Liver (tissue), 3 donors: ENCODE data around the gene SCAMP5.

Source experiments
- CTCF ChIP-seq: fragments of 150-350 bp; IDR thresholded peaks from 2 replicates; pipeline ENCODE4 v1.5.1; 2017; ENCODE audit warnings: improper control_type of control experiment, low read depth, low read length; ENCODE audit not compliant: missing input control
- EGR1 ChIP-seq, 2 donors: IDR thresholded peaks; 2 replicates each; pipeline ENCODE4 v1.6.1; 2016 to 2018; ENCODE audit warnings: antibody characterized with exemption in 2 of 2, low read depth in 2 of 2
- GABPA ChIP-seq, 2 donors: IDR thresholded peaks in 1 of 2; conservative IDR thresholded peaks in 1 of 2; 2 replicates each; pipeline ENCODE4 v1.6.1; 2016; ENCODE audit warnings: antibody characterized with exemption in 2 of 2, mild to moderate bottlenecking in 1 of 2, moderate library complexity in 1 of 2
- JUND ChIP-seq, 2 donors: IDR thresholded peaks; 2 replicates each; pipeline ENCODE4 v1.6.1; 2016; ENCODE audit warnings: antibody characterized with exemption in 2 of 2
- RAD21 ChIP-seq, 2 donors: IDR thresholded peaks; 2 replicates each; pipeline ENCODE4 v1.6.1; 2016; ENCODE audit warnings: antibody characterized with exemption in 2 of 2, mild to moderate bottlenecking in 2 of 2
- REST ChIP-seq: IDR thresholded peaks from 2 replicates; pipeline ENCODE4 v1.6.1; 2016; ENCODE audit warnings: antibody characterized with exemption, mild to moderate bottlenecking
- RXRA ChIP-seq, 2 donors: IDR thresholded peaks; 2 replicates each; pipeline ENCODE4 v1.6.1; 2017 to 2018; ENCODE audit warnings: antibody characterized with exemption in 2 of 2, mild to moderate bottlenecking in 1 of 2
- SP1 ChIP-seq: IDR thresholded peaks from 2 replicates; pipeline ENCODE4 v1.6.1; 2018; ENCODE audit warnings: antibody characterized with exemption, mild to moderate bottlenecking
- TAF1 ChIP-seq: conservative IDR thresholded peaks from 2 replicates; pipeline ENCODE4 v1.6.1; 2016; ENCODE audit warnings: antibody characterized with exemption, mild to moderate bottlenecking
- YY1 ChIP-seq: IDR thresholded peaks from 2 replicates; pipeline ENCODE4 v1.6.1; 2016; ENCODE audit warnings: antibody characterized with exemption, mild to moderate bottlenecking
- donor health status: healthy.
- donor health status: healthy.

- TF ChIP-seq CTCF = no peak
- TF ChIP-seq JUND (IDR thresholded peaks at IDR 0.05) = no peak
- no peak for TF ChIP-seq SP1
- no peak for TF ChIP-seq RAD21 (IDR thresholded peaks at IDR 0.05)
- TF ChIP-seq REST = no peak
- TF ChIP-seq YY1 = no peak
- no peak for TF ChIP-seq EGR1 (IDR thresholded peaks at IDR 0.05; ENCODE audit: low read depth in 2 of 2)
- TF ChIP-seq RXRA (IDR thresholded peaks at IDR 0.05) = no peak
- no peak for TF ChIP-seq GABPA (IDR thresholded peaks at IDR 0.05 in 1 of 2, conservative IDR thresholded peaks at IDR 0.05 in 1 of 2)
- no peak for TF ChIP-seq TAF1
Measured at GRCh38 chr15:75022783-75023180, 27.4 kb downstream of the SCAMP5 start.
